Caco-2 (cell line): ENCODE measurements around the gene OXGR1. TPM values are rescaled to one million over a fixed set of nuclear protein-coding genes. Genes with fewer than 3 reads are reported as not detected.

Experiments used
- BruUV-seq: library from RNA; stranded (reverse); fragments of 400-500 nt; replicated peaks from 2 replicates; lab custom pipeline; 2021; lab: Mats Ljungman, UMichigan
- CTCF ChIA-PET: fragments of 300-600 bp; sonication (Branson Sonifier 250); formaldehyde crosslinking; loops from one replicate; lab custom pipeline; 2022; ENCODE audit warnings: antibody characterized with exemption; lab: Charles Lee
- POLR2A ChIA-PET: fragments of 300-600 bp; sonication (Branson Sonifier 250); formaldehyde crosslinking; loops from one replicate; lab custom pipeline; 2022; ENCODE audit warnings: antibody characterized with exemption; lab: Charles Lee
- DNase-seq, 2 experiments: peaks; one replicate each; pipeline versions ENCODE4 v3.0.0 to v3.0.0-alpha.2; 2020 to 2022
- H3K27me3 ChIP-seq: replicated peaks from 2 replicates; pipeline ENCODE4 v1.6.0; 2011; ENCODE audit warnings: low read length; ENCODE audit not compliant: control insufficient read depth, insufficient read depth
- H3K36me3 ChIP-seq: 2 replicates; pipeline ENCODE4 v1.5.1; 2011; ENCODE audit warnings: low read length; ENCODE audit not compliant: control insufficient read depth, insufficient read depth
- H3K4me1 ChIP-seq: fragments of 250-450 bp; sonication (Bioruptor Pico); 2 replicates; pipeline ENCODE4 v1.5.1; 2020; ENCODE audit warnings: mild to moderate bottlenecking
- H3K4me3 ChIP-seq: 2 replicates; pipeline ENCODE4 v1.5.1; 2011; ENCODE audit warnings: low read depth, mild to moderate bottlenecking, control low read depth, low read length
- H3K9me3 ChIP-seq: fragments of 250-450 bp; sonication (Bioruptor Pico); 2 replicates; pipeline ENCODE4 v1.5.1; 2020; ENCODE audit warnings: mild to moderate bottlenecking, moderate library complexity
- H3K27ac Mint-ChIP-seq: one replicate; pipeline ENCODE4 v1.8.0; 2022; ENCODE audit warnings: mixed read lengths; ENCODE audit not compliant: unreplicated experiment
- H3K27me3 Mint-ChIP-seq: one replicate; pipeline ENCODE4 v1.8.0; 2022; ENCODE audit warnings: mixed read lengths; ENCODE audit not compliant: insufficient read depth, unreplicated experiment
- H3K36me3 Mint-ChIP-seq: one replicate; pipeline ENCODE4 v1.8.0; 2022; ENCODE audit warnings: mild to moderate bottlenecking, mixed read lengths; ENCODE audit not compliant: insufficient read depth, unreplicated experiment
- H3K4me1 Mint-ChIP-seq: one replicate; pipeline ENCODE4 v1.8.0; 2022; ENCODE audit warnings: low read depth, mixed read lengths; ENCODE audit not compliant: unreplicated experiment
- H3K4me3 Mint-ChIP-seq: one replicate; pipeline ENCODE4 v1.8.0; 2022; ENCODE audit warnings: mild to moderate bottlenecking, moderate library complexity, mixed read lengths; ENCODE audit not compliant: unreplicated experiment
- H3K9me3 Mint-ChIP-seq: one replicate; pipeline ENCODE4 v1.8.0; 2022; ENCODE audit warnings: mixed read lengths; ENCODE audit not compliant: unreplicated experiment
- CTCF ChIP-seq, 2 experiments: fragments of 200-600 bp in 1 of 2; IDR thresholded peaks; 1 replicate in 1 of 2; 2 replicates in 1 of 2; pipeline versions ENCODE4 v1.5.1 to v1.8.0; 2011 to 2022; ENCODE audit warnings: antibody characterized with exemption in 1 of 2, control low read depth in 1 of 2, inconsistent platforms in 1 of 2, low read depth in 1 of 2, low read length in 1 of 2, mild to moderate bottlenecking in 1 of 2, moderate library complexity in 1 of 2; ENCODE audit not compliant: insufficient read depth in 1 of 2, severe bottlenecking in 1 of 2, unreplicated experiment in 1 of 2
- intact Hi-C: fragments of 100-400 bp; cut with micrococcal nuclease; formaldehyde crosslinking; loops from one replicate; pipeline ENCODE4 v1.10.0; 2022; ENCODE audit not compliant: unreplicated experiment
- total RNA-seq: library from RNA; stranded (reverse); gene quantifications from 2 replicates; pipeline ENCODE4 v1.2.3, GENCODE V29; 2022

OXGR1 gene
- total RNA-seq, 1 experiment from 2014 or later = not detected

DNA sequence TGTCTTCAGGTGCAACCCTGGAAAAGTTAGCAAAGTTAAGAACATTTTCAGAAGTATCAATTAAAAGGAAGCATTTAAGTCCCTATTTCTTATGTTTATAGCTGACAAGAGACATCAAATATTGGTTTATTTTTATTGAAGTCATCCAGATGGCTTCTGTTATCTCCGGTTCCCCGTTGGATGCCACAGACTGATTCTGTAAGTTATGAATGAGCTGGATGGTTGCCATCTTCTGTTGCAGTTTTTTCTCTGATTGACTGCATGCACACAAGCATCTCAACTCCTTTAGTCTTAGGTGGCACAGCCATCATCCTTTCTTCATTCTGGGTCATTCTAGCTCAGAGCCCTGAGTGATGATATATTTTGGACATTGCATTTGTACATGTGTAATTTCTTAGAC is 10.6 kb upstream of the OXGR1 start:
- TF ChIP-seq CTCF (IDR thresholded peaks at IDR 0.05; ENCODE audit: insufficient read depth in 1 of 2, low read depth in 1 of 2, low read length in 1 of 2, severe bottlenecking in 1 of 2, unreplicated experiment in 1 of 2) = no peak
- no peaks in the 10 kb centered on the region for H3K36me3 ChIP-seq
- ChIA-PET CTCF (interaction anchor here (1.1 kb wide), 1 partner anchor 14 kb away, joined by 5 read pairs; no protein-coding TSS in a partner anchor), POLR2A (no interaction called here)
- Mint-ChIP-seq H3K27ac (no peak overlapping the region), H3K27me3 (peaks cover 7% of the 10 kb centered on the region), H3K4me3 (no peak overlapping the region), H3K4me1 (peaks cover 7% of the 10 kb centered on the region), H3K36me3 (no peaks in the 10 kb centered on the region), H3K9me3 (no peaks in the 10 kb centered on the region)
- H3K4me1 ChIP-seq = peaks cover 9% of the 10 kb centered on the region
- no peaks in the 10 kb centered on the region for H3K27me3 ChIP-seq
- no peak for DNase-seq
- no peaks in the 10 kb centered on the region for H3K9me3 ChIP-seq
- no peak overlapping the region for H3K4me3 ChIP-seq
- no TSS peak for BruUV-seq
- intact Hi-C loops = no loop called here

GRCh38 chr13:97004096-97004876 is 10.0 kb upstream of the OXGR1 start:
- ChIA-PET POLR2A (no interaction called here), CTCF (interaction anchor here (1.0 kb wide), 1 partner anchor 20 kb away, joined by 3 read pairs; no protein-coding TSS in a partner anchor)
- intact Hi-C loops = no loop called here
- no peak for DNase-seq
- H3K9me3 ChIP-seq = no peaks in the 10 kb centered on the region
- Mint-ChIP-seq H3K27ac (no peak overlapping the region), H3K36me3 (no peaks in the 10 kb centered on the region), H3K9me3 (no peaks in the 10 kb centered on the region), H3K27me3 (peaks cover 8% of the 10 kb centered on the region), H3K4me3 (no peak overlapping the region), H3K4me1 (peaks cover 7% of the 10 kb centered on the region)
- peaks cover 9% of the 10 kb centered on the region for H3K4me1 ChIP-seq
- no TSS peak for BruUV-seq
- H3K27me3 ChIP-seq = no peaks in the 10 kb centered on the region
- no peak overlapping the region for H3K4me3 ChIP-seq
- TF ChIP-seq CTCF (IDR thresholded peaks at IDR 0.05; ENCODE audit: insufficient read depth in 1 of 2, low read depth in 1 of 2, low read length in 1 of 2, severe bottlenecking in 1 of 2, unreplicated experiment in 1 of 2) = no peak
- H3K36me3 ChIP-seq = no peaks in the 10 kb centered on the region

GRCh38 chr13:97003071-97003470 is 8.8 kb upstream of the OXGR1 start:
- peaks cover 12% of the 10 kb centered on the region for H3K27me3 Mint-ChIP-seq

More at GRCh38 chr13:97003071-97003470, 8.8 kb upstream of the OXGR1 start:
- peaks cover 9% of the 10 kb centered on the region for H3K4me1 ChIP-seq
- H3K27ac Mint-ChIP-seq = no peak overlapping the region
- POLR2A ChIA-PET = no interaction called here
- H3K36me3 Mint-ChIP-seq = no peaks in the 10 kb centered on the region
- H3K27me3 ChIP-seq = no peaks in the 10 kb centered on the region
- H3K9me3 Mint-ChIP-seq = no peaks in the 10 kb centered on the region
- H3K4me1 Mint-ChIP-seq = peaks cover 7% of the 10 kb centered on the region
- TF ChIP-seq CTCF (IDR thresholded peaks at IDR 0.05; ENCODE audit: insufficient read depth in 1 of 2, low read depth in 1 of 2, low read length in 1 of 2, severe bottlenecking in 1 of 2, unreplicated experiment in 1 of 2) = no peak
- no peak for DNase-seq
- BruUV-seq = no TSS peak
- no peaks in the 10 kb centered on the region for H3K36me3 ChIP-seq
- no peaks in the 10 kb centered on the region for H3K9me3 ChIP-seq
- H3K4me3 ChIP-seq = no peak overlapping the region
- CTCF ChIA-PET = no interaction called here
- intact Hi-C loops = no loop called here
- H3K4me3 Mint-ChIP-seq = no peak overlapping the region
